Activated CD8-positive, alpha-beta memory T cell treated with anti-CD3 and anti-CD28 coated beads, Interleukin-2, amount 50 U/mL, for 4 hours (primary cell): Measurements from ENCODE around the gene USP10.

Source experiments
- DNase-seq: peaks from one replicate; pipeline ENCODE4 v3.0.0-alpha.2; 2020

The USP10 gene, protein sequence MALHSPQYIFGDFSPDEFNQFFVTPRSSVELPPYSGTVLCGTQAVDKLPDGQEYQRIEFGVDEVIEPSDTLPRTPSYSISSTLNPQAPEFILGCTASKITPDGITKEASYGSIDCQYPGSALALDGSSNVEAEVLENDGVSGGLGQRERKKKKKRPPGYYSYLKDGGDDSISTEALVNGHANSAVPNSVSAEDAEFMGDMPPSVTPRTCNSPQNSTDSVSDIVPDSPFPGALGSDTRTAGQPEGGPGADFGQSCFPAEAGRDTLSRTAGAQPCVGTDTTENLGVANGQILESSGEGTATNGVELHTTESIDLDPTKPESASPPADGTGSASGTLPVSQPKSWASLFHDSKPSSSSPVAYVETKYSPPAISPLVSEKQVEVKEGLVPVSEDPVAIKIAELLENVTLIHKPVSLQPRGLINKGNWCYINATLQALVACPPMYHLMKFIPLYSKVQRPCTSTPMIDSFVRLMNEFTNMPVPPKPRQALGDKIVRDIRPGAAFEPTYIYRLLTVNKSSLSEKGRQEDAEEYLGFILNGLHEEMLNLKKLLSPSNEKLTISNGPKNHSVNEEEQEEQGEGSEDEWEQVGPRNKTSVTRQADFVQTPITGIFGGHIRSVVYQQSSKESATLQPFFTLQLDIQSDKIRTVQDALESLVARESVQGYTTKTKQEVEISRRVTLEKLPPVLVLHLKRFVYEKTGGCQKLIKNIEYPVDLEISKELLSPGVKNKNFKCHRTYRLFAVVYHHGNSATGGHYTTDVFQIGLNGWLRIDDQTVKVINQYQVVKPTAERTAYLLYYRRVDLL

DNA sequence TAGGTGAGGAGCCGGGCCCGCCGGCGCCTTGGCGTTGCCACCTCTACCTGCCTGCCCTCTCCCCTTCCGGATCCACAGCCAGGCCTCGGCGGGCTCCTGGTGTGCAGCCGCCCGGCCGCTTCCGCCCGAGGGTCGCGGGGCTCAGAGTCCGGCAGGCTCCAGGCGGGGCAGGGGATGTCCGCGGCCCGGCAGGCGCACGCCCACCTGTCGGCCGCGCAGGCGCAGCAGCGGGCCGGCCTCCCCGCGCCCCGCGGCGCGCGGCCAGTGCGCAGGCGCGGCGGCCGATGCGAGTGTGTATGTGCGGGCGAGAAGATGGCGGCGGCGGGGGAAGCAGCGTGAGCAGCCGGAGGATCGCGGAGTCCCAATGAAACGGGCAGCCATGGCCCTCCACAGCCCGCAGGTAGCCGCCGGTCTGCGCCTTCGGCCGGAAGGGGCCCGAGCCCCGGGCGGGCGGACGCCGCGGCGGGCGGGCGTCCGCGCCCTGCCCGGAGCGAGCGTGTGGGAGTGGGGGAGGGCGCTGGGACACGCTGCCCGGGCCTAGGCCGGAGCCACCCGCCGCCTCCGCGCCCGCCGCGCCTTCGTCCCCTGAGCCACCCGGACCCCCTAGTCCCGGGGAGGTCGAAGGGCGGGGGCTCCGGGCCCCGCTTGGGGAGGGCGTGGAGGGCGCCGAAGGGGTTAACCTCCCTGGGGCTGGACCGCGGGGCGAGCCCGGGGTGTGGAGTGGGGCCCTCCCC, at the start of gene USP10:
Gene USP10, plus strand, starts transcription at position 289 of the 734 bp plus-strand sequence. Its CDS starts 91 bp downstream, at position 380.
- peak; percentile 82 for DNase-seq

DNA sequence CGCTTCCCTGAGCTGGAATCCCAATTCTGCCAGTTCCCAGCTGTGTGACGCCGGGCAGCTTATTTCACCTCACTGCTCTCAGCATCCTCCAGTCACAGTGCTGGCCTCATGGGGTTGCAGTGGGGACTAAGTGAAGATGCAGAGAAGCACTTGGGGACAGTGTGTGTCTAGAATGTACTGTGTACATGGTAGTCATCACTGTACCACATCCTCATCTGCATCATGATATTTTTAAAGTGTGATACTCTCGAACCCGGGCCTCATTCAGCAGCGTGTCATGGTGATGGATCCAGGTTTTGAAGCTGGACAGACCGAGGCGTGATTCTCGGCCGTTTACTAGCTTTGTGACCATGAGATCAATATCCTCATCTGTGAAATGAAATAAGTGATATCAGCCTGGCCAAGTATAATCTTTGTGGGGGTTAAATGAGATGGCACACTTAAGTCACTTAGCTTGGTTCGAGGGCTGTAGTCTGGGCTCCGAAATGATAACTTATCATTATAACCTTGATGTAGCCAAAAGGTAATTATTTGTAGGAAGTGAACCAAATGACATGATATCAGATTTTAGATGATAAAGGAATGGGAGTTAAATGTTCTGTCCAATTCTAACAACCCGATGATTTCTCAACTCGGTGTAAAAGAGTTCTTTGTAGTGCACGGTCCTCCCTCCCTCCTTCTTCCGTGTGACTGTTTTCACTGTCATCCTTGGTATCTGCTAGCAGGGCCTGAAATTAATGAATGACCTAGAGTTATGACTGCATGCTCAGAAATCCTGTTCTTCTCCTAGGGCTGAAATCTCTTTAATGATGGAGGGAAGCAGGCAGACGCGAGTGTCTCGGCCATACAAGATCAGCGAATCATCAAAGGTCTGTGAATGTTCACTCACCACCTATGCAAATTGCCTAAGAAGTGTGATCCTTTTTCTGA, 49.5 kb upstream of the USP10 start:
- DNase-seq = no peak

DNA sequence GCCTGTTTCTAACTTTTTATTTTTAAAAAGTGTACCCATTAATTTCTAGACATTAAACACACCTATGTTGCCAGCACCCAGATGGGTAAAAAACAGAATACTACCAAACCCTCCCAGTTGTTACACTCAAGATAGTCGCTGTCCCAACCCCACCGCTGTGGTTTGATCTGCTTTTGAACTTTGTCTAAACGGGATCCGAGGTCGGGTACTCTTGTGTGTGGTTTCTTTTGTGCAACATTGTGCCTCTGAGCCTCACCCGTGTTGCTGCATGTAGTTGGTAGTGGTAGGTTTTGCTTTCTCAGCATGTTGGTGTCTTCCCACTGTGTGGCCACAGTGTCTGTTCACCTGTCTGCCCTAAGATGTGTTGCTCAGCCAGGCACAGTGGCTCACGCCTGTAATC, 47.2 kb upstream of the USP10 start:
- DNase-seq = peak; percentile 31

DNA sequence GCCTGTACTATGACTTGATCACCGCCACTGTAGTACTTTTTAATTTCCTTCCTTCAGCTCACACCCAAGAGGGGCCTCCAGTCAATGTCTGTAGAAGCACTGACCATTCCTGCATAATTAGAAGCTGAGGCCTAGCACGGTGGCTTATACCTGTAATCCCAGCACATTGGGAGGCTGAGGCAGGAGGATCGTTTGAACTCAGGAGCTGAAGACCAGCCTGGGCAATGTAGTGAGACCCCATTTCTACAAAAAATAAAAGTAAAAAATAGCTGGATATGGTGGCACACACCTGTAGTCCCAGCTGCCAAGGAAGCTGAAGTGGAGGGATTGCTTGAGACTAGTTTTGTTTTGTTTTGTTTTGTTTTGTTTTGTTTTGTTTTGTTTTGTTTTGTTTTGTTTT, 45.6 kb upstream of the USP10 start:
- no peak for DNase-seq

DNA sequence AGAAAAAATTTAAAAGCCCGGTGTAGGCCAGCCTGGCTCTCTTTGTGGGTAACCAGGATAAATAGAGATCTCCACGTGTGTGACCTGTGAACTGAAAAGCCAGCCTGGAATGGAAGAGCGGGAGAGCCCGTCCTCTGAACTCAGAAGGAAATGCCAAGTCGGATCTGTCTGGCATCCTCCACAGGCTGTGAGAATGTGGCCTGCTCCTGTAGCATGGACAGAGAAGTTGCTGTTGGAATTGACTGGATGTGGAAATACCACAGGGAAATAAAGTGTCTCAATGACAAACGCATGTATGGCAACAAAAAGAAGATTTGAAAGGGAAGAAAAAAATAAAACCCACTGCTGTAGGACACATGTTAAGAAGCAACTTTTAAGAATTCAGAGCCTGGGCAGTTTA, 44.8 kb upstream of the USP10 start:
- DNase-seq = no peak

DNA sequence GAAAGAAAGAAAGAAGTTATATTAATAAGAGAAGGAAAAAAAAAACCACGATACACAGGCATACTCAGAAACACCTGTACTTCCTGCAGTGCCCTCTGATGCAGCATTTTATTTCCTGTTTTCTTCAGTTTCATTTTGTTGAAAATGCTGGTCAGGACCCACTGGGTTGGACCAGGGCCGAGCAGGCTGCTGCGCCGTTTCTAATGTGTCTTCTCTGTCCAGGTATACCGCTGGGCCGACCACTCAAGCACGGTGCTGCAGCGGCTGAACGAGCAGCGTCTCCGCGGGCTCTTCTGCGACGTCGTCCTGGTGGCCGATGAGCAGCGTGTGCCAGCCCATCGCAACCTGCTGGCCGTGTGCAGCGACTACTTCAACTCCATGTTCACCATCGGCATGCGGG, 43.2 kb upstream of the USP10 start:
- no peak for DNase-seq

DNA sequence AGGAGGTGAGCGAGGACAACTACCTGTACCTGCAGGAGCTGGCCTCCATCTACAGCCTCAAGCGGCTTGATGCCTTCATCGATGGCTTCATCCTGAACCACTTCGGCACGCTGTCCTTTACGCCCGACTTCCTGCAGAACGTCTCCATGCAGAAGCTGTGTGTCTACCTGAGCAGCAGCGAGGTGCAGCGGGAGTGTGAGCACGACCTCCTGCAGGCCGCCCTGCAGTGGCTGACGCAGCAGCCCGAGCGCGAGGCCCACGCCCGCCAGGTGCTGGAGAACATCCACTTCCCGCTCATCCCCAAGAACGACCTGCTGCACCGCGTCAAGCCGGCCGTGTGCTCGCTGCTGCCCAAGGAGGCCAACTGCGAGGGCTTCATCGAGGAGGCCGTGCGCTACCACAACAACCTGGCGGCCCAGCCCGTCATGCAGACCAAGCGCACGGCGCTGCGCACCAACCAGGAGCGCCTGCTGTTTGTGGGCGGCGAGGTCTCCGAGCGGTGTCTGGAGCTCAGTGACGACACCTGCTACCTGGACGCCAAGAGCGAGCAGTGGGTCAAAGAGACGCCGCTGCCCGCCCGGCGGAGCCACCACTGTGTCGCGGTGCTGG, 42.5 kb upstream of the USP10 start:
- no peak for DNase-seq

DNA sequence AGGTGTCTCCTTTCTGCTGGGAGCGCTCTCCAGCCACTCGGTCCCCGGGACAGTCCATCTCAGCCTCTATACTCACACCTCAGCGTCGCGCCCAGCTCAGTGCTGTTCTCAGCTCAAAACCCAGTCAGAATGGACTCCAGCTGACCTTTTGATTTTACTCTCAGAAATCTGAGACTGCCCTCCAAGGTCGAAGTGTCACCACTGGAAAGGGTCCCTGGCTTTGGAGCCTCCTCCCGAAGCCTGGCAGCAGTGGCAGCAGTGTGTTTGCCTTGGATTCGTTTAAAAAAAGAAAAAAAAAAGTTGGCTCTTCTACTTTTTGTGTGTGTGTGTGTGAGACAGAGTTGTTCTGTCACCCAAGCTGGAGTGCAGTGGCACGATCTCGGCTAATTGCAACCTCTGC, 41.1 kb upstream of the USP10 start:
- DNase-seq = no peak

DNA sequence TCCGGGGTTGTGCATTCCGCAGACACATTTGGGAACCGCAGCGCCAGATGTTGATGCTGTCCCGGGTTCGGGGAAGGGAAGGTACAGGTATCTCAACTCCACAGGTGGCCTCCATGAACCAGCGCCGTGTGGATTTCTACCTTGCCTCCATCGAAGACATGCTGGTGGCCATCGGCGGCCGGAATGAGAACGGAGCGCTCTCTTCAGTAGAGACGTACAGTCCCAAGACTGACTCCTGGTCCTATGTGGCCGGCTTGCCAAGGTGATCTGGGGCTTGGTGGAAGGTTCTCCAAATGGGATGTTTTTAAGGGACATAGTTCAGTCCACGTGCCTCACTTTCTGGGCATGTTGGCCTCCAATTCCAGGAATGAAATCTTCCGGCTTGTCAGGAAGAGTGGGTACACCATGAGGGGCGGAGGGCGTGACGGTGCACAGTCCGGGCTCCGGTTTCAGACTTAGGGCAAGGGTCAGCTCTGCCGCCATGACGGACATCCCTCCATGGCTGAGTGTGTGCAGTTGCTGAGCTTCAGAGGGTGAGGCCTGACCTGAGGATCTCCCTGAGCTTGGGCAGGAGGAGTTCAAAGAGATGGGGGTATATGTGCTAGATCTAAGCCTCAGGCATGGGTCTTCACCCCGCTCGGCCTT, 40.0 kb upstream of the USP10 start:
- no peak for DNase-seq

DNA sequence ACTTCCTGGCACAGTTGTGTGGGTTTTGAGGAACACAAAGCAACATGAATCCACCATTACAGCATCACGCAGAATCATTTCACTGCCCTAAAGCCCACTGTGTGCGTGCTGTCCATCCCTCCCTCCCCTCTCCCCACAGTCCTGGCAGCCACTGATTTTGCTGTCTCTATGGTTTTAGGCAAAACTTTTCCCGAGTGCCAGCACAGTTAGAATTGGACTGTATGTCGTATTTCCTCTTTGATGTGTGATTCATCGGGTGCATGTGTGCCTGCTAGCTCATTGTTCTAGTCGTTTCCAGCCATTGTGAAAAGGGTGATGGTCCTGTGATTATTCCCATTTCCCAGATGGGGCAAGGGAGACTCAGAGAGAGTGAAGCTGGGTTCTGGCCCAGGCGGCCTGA, 38.8 kb upstream of the USP10 start:
- no peak for DNase-seq

DNA sequence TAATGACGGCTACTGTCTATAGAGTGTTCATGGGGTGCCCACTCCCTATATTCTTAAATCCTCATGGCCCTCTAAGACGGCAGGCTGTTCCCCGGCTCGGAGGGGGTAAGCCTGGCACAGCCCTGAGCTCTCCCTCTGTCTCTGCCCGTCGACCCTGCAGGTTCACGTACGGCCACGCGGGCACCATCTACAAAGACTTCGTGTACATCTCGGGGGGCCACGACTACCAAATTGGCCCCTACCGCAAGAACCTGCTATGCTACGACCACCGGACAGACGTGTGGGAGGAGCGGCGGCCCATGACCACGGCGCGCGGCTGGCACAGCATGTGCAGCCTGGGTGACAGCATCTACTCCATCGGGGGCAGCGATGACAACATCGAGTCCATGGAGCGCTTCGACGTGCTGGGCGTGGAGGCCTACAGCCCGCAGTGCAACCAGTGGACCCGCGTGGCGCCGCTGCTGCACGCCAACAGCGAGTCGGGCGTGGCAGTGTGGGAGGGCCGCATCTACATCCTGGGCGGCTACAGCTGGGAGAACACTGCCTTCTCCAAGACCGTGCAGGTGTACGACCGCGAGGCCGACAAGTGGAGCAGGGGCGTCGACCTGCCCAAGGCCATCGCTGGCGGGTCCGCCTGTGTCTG, 38.3 kb upstream of the USP10 start:
- no peak for DNase-seq

DNA sequence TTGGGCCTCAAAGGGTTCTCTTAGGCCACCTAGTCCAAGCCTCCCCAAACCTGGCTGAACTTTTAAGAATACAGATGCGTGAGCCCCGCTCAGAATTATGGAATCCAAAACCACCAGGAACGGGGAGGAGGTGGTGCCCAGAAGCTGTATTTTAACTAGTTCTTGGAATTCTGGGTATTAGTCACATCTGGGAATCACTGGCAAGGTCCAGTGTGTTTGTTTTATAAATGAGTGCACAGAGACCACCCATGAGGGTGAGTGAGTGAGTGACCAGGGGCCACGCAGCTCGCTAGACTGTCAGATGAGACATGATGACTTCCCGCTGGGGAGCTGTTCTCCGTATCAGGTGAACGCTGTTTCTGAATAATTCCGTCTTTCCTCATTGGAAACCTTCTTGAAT, 37.3 kb upstream of the USP10 start:
- no peak for DNase-seq

DNA sequence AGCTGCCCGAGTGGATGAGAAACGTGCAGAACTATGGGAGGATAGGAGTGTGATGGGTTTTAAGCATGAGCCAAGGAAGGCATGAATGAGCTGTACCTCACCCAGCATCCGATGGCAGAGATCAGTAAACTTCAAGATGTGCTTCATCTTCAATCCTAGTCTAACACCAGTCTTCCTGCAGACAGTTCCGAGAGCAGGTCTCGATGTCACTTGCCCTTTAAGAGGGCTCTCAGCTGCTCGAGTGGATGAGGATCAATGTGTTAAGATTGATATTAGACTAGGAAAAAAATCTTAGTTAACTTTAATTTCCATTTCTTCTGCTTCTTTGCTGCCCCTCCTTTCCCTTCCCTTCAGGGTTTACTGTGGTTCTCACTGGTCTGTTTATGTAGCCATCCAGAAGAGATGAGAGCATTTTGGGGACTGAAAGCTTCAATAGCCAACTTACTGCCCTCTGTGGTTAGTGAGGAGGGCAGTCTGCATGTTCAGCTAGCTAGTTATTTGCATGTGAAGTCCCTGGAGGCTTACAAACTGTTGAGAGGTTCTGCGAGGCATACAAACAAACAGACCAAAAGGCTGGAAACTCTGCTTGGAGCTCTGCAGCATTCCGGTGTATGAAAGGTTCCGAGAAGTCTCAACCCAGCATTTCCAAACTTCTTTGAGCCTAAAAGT, 36.2 kb upstream of the USP10 start:
- DNase-seq = no peak

DNA sequence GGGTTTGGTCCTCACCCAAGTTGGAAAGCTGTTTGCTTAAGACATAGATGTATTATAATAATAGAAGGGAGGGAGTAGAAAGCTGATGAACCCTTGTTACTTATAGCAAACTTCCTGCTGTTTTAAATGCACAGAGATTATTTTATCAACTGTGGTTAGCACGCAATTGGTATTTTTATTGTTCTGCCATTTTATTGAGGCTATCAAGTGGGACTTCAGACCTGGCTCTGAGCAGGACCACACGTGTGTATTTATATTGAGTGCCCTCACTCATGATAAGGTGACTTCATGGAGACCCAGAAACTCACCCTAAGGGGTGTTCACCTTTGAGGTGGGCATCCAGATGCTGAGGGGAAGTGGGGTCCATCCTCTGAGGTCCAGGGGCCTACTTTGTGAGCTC, 34.4 kb upstream of the USP10 start:
- DNase-seq = no peak

DNA sequence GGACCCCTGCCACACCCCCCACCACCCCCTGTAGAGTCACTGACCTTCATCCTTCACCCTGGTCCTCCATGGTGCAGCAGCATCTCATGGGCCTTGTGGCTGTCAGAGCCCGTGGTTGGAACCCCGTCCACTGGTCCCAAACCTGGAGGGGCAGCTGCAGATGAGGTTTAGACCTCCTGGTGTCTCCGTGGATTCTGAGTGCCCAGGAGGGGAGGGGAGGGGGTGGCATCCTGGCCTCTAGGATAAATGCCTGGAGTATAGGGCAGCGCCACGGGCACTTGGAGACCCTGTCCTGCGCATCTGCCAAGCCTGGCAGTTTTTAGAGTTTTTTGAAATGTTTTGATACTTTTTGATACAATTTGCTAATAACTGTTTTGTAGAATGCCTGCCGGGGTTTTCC, 34.0 kb upstream of the USP10 start:
- no peak for DNase-seq

DNA sequence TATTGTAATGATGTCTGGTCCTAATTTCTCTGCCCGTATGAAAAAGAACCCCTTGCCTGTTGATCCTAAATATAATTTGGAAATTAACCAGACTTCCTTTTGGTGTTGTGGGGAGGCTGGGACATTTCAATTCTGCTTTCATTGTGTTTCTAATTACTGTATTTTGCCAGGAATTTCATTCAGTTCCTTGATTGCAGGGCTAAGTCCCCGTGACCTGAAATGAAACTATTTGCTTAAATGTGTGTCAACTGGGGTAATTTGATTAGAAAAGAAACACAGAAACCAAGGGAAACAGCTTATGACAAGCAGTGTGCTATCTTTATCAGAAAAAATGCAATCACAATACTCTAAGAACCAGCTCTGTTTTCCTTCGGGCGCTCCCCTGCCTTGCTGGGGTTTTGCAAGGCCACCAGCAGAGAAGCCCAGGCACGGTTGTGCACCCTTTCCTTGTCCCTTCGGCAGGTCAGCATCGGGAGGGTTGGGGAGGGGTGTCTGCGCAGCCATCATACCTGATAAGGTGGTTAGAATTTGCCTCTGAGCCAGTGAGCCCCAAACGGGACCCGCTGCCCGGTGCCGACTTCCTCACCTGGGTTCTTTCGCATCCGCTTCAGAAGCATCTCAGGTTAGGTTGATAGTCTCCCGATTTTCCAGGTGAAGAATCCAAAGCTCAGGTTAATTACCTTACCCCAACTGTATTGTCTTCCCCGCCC, 32.0 kb upstream of the USP10 start:
- no peak for DNase-seq

DNA sequence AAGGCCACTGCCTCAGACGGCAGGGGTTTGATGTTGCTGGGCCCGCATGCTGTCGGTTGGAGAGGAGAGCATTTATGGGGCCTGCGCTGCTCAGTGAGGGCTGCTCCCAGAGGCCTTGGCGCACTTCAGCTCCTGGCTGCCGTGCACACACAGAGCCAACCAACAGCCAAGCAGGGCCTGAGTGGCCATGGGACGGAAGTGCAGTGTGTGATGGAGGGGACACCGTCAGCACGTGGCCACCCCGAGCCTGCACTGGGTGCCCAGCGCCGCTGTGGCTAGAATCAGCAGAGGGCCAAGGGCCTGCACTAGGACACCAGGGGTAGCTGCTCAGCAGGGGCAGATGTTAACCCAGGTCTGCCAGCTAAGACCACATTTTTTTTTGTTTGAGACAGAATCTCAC, 29.7 kb upstream of the USP10 start:
- no peak for DNase-seq

DNA sequence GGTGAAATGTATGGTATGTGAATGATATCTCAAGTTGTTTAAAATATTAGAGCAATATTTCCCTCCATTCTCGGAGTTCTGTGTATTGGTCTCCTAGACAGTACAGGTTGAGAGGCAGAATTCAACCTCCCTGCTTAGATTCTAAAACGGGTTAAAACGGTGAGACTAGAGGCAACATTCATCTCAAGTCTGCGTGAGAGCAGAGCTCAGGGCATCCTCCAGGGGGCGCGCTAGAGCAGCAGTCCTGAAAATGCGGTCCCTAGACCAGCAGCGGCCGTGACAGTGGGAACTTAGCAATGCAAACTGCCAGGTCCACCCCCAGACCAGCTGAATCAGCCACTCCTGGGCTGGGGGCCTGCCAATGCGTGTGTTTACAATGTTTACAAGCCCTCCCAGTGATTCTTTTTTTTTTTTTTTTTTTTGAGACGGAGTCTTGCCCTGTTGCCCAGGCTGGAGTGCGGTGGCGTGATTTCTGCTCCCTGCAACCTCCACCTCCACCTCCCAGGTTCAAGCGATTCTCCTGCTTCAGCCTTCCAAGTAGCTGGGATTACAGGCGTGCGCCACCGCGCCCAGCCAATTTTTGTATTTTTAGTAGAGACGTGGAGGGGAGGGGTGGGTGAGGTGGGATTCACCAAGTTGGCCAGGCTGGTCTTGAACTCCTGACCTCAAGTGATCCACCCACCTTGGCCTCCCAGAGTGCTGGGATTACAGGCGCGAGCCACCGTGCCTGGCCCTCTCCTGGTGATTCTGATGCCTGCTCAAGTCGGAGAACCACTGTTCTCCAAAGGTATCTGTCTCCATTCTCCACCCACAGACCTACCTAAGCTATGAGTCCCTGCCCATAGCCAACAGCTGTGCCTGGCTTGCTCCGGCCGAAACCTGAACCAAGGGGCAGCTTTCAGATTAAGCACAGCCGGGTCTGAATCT, 27.3 kb upstream of the USP10 start:
- peak; percentile 85 for DNase-seq

DNA sequence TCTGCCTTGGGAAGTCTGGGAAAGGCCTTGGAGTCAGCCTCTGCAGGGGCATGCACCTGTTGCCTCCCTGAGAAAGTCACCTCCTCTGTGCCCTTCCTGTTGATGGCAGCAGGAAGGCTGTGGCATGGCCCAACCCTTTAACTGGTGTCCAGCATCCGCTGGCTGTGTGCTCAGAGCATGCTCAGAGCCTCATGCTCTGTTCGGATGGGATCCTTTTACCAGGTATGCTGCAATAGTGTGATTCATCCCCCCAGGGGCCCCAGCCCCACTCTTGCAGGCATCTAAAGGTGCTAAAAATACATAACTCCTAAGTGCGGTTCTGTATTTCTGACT, 26.6 kb upstream of the USP10 start:
- DNase-seq = no peak
